PC-3 (cell line): ENCODE results near the gene UFD1. TPM values are rescaled to one million over a fixed set of nuclear protein-coding genes. Genes with fewer than 3 reads are reported as not detected.

Source experiments
- ATAC-seq: fragments of 200-7000 bp; cut with Tn5 transposase; 2 replicates; pipeline ENCODE4 v1.9.1; 2020; ENCODE audit warnings: mild to moderate bottlenecking, moderate library complexity
- BruUV-seq: library from RNA; stranded (reverse); fragments of 400-500 nt; replicated peaks from 2 replicates; lab custom pipeline; 2021; lab: Mats Ljungman, UMichigan
- CTCF ChIA-PET: fragments of 300-600 bp; sonication (Branson Sonifier 250); formaldehyde crosslinking; loops from one replicate; lab custom pipeline; 2022; ENCODE audit warnings: antibody characterized with exemption; lab: Charles Lee
- POLR2A ChIA-PET: fragments of 300-600 bp; sonication (Branson Sonifier 250); formaldehyde crosslinking; loops from one replicate; lab custom pipeline; 2022; ENCODE audit warnings: antibody characterized with exemption; ENCODE audit not compliant: unreplicated experiment; lab: Charles Lee
- DNase-seq: peaks from one replicate; pipeline ENCODE4 v3.0.0-alpha.2; 2015
- H2AFZ ChIP-seq: fragments of 300-600 bp; sonication (generic); 2 replicates; pipeline ENCODE4 v1.6.0; 2016; ENCODE audit warnings: antibody characterized with exemption, low read length
- H3F3A ChIP-seq: fragments of 300-600 bp; sonication (generic); one replicate; pipeline ENCODE4 v1.6.0; 2017; ENCODE audit warnings: antibody characterized with exemption, low read length, control low read depth, mild to moderate bottlenecking; ENCODE audit not compliant: unreplicated experiment
- H3K27ac ChIP-seq: fragments of 300-600 bp; sonication (generic); 2 replicates; pipeline ENCODE4 v1.5.1; 2016; ENCODE audit warnings: mild to moderate bottlenecking, low read length
- H3K27me3 ChIP-seq: fragments of 300-600 bp; sonication (generic); 2 replicates; pipeline ENCODE4 v1.6.1; 2016; ENCODE audit warnings: low read length, mixed read lengths
- H3K36me3 ChIP-seq: fragments of 300-600 bp; sonication (generic); 2 replicates; pipeline ENCODE4 v1.6.1; 2016; ENCODE audit warnings: low read depth, mixed run types, low read length, mixed read lengths
- H3K4me1 ChIP-seq: fragments of 300-600 bp; sonication (generic); 2 replicates; pipeline ENCODE4 v1.5.1; 2016; ENCODE audit warnings: low read length; ENCODE audit not compliant: insufficient read depth
- H3K4me2 ChIP-seq: fragments of 300-600 bp; sonication (generic); 2 replicates; pipeline ENCODE4 v1.6.0; 2016; ENCODE audit warnings: low read length
- H3K4me3 ChIP-seq: fragments of 300-600 bp; sonication (generic); 2 replicates; pipeline ENCODE4 v1.5.1; 2016; ENCODE audit warnings: mild to moderate bottlenecking, low read length, mixed read lengths
- H3K79me2 ChIP-seq: fragments of 300-600 bp; sonication (generic); 2 replicates; pipeline ENCODE4 v1.6.1; 2017; ENCODE audit warnings: low read length, mixed read lengths
- H3K9ac ChIP-seq: fragments of 300-600 bp; sonication (generic); 2 replicates; pipeline ENCODE4 v1.6.0; 2016; ENCODE audit warnings: mild to moderate bottlenecking, low read length
- H3K9me2 ChIP-seq: fragments of 300-600 bp; sonication (generic); replicated peaks from 2 replicates; pipeline ENCODE4 v1.6.1; 2016; ENCODE audit warnings: mixed run types, low read length, mixed read lengths
- H3K9me3 ChIP-seq: fragments of 300-600 bp; sonication (generic); 2 replicates; pipeline ENCODE4 v1.6.1; 2016; ENCODE audit warnings: low read length, mixed read lengths
- H4K20me1 ChIP-seq: fragments of 300-600 bp; sonication (generic); 2 replicates; pipeline ENCODE4 v1.6.1; 2016; ENCODE audit warnings: low read length, mixed read lengths
- EZH2 ChIP-seq: fragments of 300-600 bp; sonication (generic); IDR thresholded peaks from one replicate; pipeline ENCODE4 v1.6.1; 2017; ENCODE audit warnings: antibody characterized with exemption, mild to moderate bottlenecking, low read length; ENCODE audit not compliant: unreplicated experiment
- EZH2phosphoT487 ChIP-seq: fragments of 300-600 bp; sonication (generic); IDR thresholded peaks from 2 replicates; pipeline ENCODE4 v1.6.1; 2018; ENCODE audit warnings: mild to moderate bottlenecking, antibody characterized with exemption, low read length, borderline replicate concordance
- intact Hi-C: fragments of 100-400 bp; cut with micrococcal nuclease; formaldehyde crosslinking; loops from 2 replicates; pipeline ENCODE4 v1.9.0; 2023
- total RNA-seq: library from RNA; depleted of rRNA; stranded (reverse); fragments of >200 nt; gene quantifications from 2 replicates; pipeline ENCODE4 v1.2.3, GENCODE V29; 2014
- TF ChIP-seq, protein P1 (sequence below): fragments of 300-600 bp; sonication (generic); conservative IDR thresholded peaks from 2 replicates; pipeline ENCODE4 v1.5.1; 2017; ENCODE audit warnings: antibody characterized with exemption, low read depth, mild to moderate bottlenecking, low read length

UFD1 gene
- total RNA-seq, 1 experiment from 2014 or later = 92.6 TPM

DNA sequence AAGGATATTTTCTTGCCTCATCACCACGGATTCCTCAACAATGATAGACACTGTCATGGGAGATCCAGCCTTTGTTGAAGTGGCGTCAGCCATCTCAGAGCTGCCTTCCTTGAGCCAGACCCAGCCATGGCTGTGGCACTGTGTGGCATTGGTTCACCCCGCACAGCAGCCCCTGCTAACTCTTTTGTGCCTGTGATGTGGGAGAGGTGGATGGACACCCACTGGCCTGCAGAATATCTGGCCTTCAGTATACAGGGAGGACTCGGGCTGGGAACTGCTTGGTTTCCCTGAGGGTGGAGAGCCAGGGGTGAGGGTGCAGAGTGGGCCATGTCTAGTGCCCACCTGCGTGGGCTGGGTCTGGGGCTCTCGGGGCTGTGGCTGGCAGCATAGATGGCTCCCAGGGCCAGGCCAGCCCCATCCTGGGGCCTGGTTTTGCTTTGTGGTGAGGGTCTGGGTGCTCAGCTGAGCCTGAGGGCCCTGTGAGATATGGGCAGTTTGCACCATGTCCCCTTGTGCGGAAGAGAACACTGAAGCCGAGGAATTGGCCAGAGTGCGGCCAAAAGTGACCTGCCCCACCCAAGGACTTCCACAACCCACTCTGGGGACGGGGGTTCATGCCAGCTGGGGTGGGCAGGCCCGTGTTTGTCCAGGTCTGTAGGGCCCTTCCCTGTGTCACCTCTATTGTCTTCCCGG is 39.1 kb upstream of the UFD1 start:
- Histone ChIP-seq H3K9ac (no peak overlapping the region), H3K9me3 (no peaks in the 10 kb centered on the region), H3K4me3 (no peak overlapping the region), H3K27ac (no peak overlapping the region), H3K4me1 (no peaks in the 10 kb centered on the region), H3K9me2 (no peaks in the 10 kb centered on the region), H3F3A (no peaks in the 10 kb centered on the region), H3K79me2 (no peaks in the 10 kb centered on the region), H3K36me3 (peaks cover 4% of the 10 kb centered on the region; the same call in 1 of the 2 replicates), H4K20me1 (no peaks in the 10 kb centered on the region), H3K4me2 (no peak overlapping the region), H2AFZ (no peak overlapping the region), H3K27me3 (no peaks in the 10 kb centered on the region)
- TF ChIP-seq, protein P1, sequence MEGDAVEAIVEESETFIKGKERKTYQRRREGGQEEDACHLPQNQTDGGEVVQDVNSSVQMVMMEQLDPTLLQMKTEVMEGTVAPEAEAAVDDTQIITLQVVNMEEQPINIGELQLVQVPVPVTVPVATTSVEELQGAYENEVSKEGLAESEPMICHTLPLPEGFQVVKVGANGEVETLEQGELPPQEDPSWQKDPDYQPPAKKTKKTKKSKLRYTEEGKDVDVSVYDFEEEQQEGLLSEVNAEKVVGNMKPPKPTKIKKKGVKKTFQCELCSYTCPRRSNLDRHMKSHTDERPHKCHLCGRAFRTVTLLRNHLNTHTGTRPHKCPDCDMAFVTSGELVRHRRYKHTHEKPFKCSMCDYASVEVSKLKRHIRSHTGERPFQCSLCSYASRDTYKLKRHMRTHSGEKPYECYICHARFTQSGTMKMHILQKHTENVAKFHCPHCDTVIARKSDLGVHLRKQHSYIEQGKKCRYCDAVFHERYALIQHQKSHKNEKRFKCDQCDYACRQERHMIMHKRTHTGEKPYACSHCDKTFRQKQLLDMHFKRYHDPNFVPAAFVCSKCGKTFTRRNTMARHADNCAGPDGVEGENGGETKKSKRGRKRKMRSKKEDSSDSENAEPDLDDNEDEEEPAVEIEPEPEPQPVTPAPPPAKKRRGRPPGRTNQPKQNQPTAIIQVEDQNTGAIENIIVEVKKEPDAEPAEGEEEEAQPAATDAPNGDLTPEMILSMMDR = no peak
- no peak for TF ChIP-seq EZH2phosphoT487
- no peak for TF ChIP-seq EZH2
- DNase-seq (no peak), ATAC-seq (no peak)
- BruUV-seq = no TSS peak
- intact Hi-C loops = no loop called here
- ChIA-PET POLR2A (no interaction called here), CTCF (no interaction called here)

DNA sequence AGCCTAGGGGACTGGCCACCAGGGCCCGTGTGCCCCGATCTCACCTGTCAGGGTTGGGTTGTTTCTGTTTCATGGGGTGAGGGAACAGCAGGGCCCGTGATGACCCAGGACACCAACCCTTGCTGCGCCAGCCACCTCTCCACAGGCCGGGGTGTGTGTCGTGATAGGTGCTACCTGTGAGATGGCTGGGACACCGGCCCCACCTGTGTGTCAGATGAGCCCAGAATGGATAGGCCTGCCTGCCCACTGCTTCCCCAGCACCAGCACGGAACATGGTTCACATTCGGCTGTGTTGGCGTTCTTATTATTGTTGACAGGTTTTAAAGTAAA is 38.1 kb upstream of the UFD1 start:
- Histone ChIP-seq H4K20me1 (no peaks in the 10 kb centered on the region), H3K9ac (no peak overlapping the region), H3K4me1 (no peaks in the 10 kb centered on the region), H3K36me3 (peaks cover 4% of the 10 kb centered on the region; the same call in 1 of the 2 replicates), H3K79me2 (no peaks in the 10 kb centered on the region), H2AFZ (no peak overlapping the region), H3F3A (no peaks in the 10 kb centered on the region), H3K9me3 (no peaks in the 10 kb centered on the region), H3K27me3 (no peaks in the 10 kb centered on the region), H3K9me2 (no peaks in the 10 kb centered on the region), H3K27ac (no peak overlapping the region), H3K4me3 (no peak overlapping the region), H3K4me2 (no peak overlapping the region)
- ATAC-seq (no peak), DNase-seq (no peak)
- intact Hi-C loops = no loop called here
- ChIA-PET CTCF (no interaction called here), POLR2A (no interaction called here)
- TF ChIP-seq, protein P1 = no peak
- TF ChIP-seq EZH2phosphoT487 (no peak), EZH2 (no peak)
- BruUV-seq = no TSS peak

DNA sequence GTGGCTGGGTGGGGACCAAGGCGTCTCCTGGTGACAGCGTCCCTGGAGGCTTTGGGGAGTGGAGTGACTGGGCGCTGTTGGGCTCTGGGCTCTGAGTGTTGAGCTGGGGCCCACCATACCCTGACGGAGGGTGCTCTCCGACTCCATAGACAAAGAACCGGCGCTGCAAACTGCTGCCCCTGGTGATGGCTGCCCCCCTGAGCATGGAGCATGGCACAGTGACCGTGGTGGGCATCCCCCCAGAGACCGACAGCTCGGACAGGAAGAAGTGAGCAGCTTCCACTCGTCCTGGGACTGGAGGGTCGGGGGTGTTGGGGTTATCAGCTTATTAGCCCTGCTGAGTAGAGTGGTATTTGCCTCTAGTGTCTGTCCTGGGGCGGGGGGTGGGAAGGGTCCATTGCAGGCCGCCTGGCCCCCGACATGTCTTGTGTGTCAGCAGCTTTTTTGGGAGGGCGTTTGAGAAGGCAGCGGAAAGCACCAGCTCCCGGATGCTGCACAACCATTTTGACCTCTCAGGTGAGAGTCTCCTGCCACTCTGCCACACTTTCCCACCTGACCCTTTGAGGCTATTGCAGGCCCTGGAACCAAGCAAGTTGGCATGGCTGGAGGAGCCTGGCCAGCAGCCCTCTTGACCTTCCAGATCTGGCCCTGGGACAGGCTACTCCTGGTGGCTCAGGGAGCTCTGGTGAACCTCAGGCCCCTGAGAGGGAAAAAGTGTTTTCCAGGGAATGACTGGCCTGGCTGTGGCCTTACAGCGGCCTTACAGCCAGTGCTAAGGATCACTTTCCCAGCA is 37.6 kb upstream of the UFD1 start:
- Histone ChIP-seq H3K36me3 (peaks cover 4% of the 10 kb centered on the region), H3K27ac (no peak overlapping the region), H3K27me3 (no peaks in the 10 kb centered on the region), H3K9me2 (no peaks in the 10 kb centered on the region), H2AFZ (no peak overlapping the region), H3K79me2 (no peaks in the 10 kb centered on the region), H3K4me2 (no peak overlapping the region), H3K4me1 (no peaks in the 10 kb centered on the region), H3K9ac (no peak overlapping the region), H3K9me3 (no peaks in the 10 kb centered on the region), H3F3A (no peaks in the 10 kb centered on the region), H3K4me3 (no peak overlapping the region), H4K20me1 (no peaks in the 10 kb centered on the region)
- ChIA-PET POLR2A (no interaction called here), CTCF (no interaction called here)
- intact Hi-C loops = no loop called here
- TF ChIP-seq, protein P1 = no peak
- no peak for TF ChIP-seq EZH2
- no peak for TF ChIP-seq EZH2phosphoT487
- ATAC-seq (no peak), DNase-seq (no peak)
- BruUV-seq = no TSS peak
